OCI-LY7 (cell line): ENCODE measurements around the gene SMNDC1. TPM values are rescaled to one million over a fixed set of nuclear protein-coding genes. Genes with fewer than 3 reads are reported as not detected.

ENCODE experiments used
- BruUV-seq: library from RNA; stranded (reverse); fragments of 400-500 nt; replicated peaks from 2 replicates; lab custom pipeline; 2021; lab: Mats Ljungman, UMichigan
- CTCF ChIA-PET: fragments of 300-600 bp; sonication (Branson Sonifier 250); formaldehyde crosslinking; loops from one replicate; lab custom pipeline; 2022; ENCODE audit warnings: antibody characterized with exemption; ENCODE audit not compliant: unreplicated experiment; lab: Charles Lee
- POLR2A ChIA-PET: fragments of 300-600 bp; sonication (Branson Sonifier 250); formaldehyde crosslinking; loops from one replicate; lab custom pipeline; 2022; ENCODE audit warnings: antibody characterized with exemption; lab: Charles Lee
- DNase-seq: peaks from one replicate; pipeline ENCODE4 v3.0.0-alpha.2; 2015; ENCODE audit warnings: low spot score
- H2AFZ ChIP-seq: fragments of 200-600 bp; sonication (generic), shearing (Covaris generic); 2 replicates; pipeline ENCODE4 v1.6.1; 2014; ENCODE audit warnings: mild to moderate bottlenecking, antibody characterized with exemption, low read length, moderate library complexity
- H3K27ac ChIP-seq: fragments of 200-600 bp; sonication (generic); 2 replicates; pipeline ENCODE4 v1.5.1; 2014; ENCODE audit warnings: mixed run types, low read depth, mild to moderate bottlenecking, moderate library complexity, low read length, inconsistent platforms; ENCODE audit not compliant: poor library complexity, severe bottlenecking
- H3K36me3 ChIP-seq: fragments of 200-600 bp; sonication (generic); 2 replicates; pipeline ENCODE4 v1.6.1; 2014; ENCODE audit warnings: mild to moderate bottlenecking, antibody characterized with exemption, low read length, moderate library complexity, mixed read lengths; ENCODE audit not compliant: insufficient read depth
- H3K4me1 ChIP-seq: fragments of 200-600 bp; sonication (generic); 2 replicates; pipeline ENCODE4 v1.5.1; 2014; ENCODE audit warnings: mild to moderate bottlenecking, low read length; ENCODE audit not compliant: insufficient read depth, poor library complexity, severe bottlenecking
- H3K4me2 ChIP-seq: fragments of 200-600 bp; sonication (generic); 2 replicates; pipeline ENCODE4 v1.6.1; 2014; ENCODE audit warnings: mild to moderate bottlenecking, low read length
- H3K4me3 ChIP-seq: fragments of 200-600 bp; sonication (generic); 2 replicates; pipeline ENCODE4 v1.5.1; 2014; ENCODE audit warnings: mild to moderate bottlenecking, low read depth, low read length; ENCODE audit not compliant: poor library complexity, severe bottlenecking
- H3K79me2 ChIP-seq: fragments of 200-600 bp; sonication (generic); 2 replicates; pipeline ENCODE4 v1.6.1; 2016; ENCODE audit warnings: low read depth, mild to moderate bottlenecking, low read length, moderate library complexity, mixed read lengths; ENCODE audit not compliant: insufficient read depth
- H3K9me2 ChIP-seq: fragments of 200-600 bp; sonication (generic); 2 replicates; pipeline ENCODE4 v1.6.1; 2016; ENCODE audit warnings: mild to moderate bottlenecking, low read length, mixed read lengths; ENCODE audit not compliant: insufficient read depth
- H3K9me3 ChIP-seq: fragments of 200-600 bp; sonication (generic); 2 replicates; pipeline ENCODE4 v1.6.1; 2014; ENCODE audit warnings: mild to moderate bottlenecking, mixed run types, low read length, mixed read lengths
- H4K20me1 ChIP-seq: fragments of 200-600 bp; sonication (generic); 2 replicates; pipeline ENCODE4 v1.6.1; 2014; ENCODE audit warnings: mild to moderate bottlenecking, antibody characterized with exemption, low read length, moderate library complexity, mixed read lengths; ENCODE audit not compliant: insufficient read depth
- CTCF ChIP-seq: fragments of 200-600 bp; sonication (generic); conservative IDR thresholded peaks from 2 replicates; pipeline ENCODE4 v1.5.1; 2014; ENCODE audit warnings: mild to moderate bottlenecking, antibody characterized with exemption, low read length, moderate library complexity, mixed read lengths
- EZH2phosphoT487 ChIP-seq: fragments of 200-600 bp; sonication (generic); IDR thresholded peaks from 2 replicates; pipeline ENCODE4 v1.6.1; 2018; ENCODE audit warnings: low read depth, borderline replicate concordance, mild to moderate bottlenecking, mixed run types, antibody characterized with exemption, low read length, moderate library complexity, mixed read lengths
- intact Hi-C: fragments of 100-400 bp; cut with micrococcal nuclease; formaldehyde crosslinking; loops from one replicate; pipeline ENCODE4 v1.10.0; 2022; ENCODE audit not compliant: unreplicated experiment
- total RNA-seq, 2 experiments: library from RNA; depleted of rRNA in 1 of 2; stranded (reverse); fragments of >200 nt in 1 of 2; shearing (Covaris generic) in 1 of 2; gene quantifications; 2 replicates each; pipeline ENCODE4 v1.2.3, GENCODE V29; 2014 to 2022

SMNDC1 gene
- total RNA-seq, 2 experiments from 2014 or later: 10.0 to 52.4 TPM

DNA sequence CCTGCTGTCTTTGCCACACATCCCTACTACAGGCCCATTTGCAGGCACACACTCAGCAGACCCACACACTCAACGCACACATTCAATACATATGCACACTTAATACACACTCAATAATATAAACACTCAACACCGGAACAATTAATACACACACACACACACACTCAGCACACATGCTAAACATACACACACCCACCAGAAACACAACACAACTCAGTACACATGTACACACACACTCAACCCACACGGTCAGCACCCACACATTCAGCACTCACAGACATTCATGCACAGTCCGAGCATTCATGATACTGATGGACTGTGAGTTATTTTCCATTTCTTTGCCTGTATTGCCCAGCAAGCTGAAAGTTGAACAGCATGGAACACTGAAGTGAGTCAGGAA is 35.4 kb upstream of the SMNDC1 start:
- POLR2A ChIA-PET: interaction anchor here (0.7 to 1.4 kb wide), 4 partner anchors 16 to 367 kb away, joined by 3 to 4 read pairs (median 3); no protein-coding TSS in a partner anchor
- no TSS peak for BruUV-seq

DNA sequence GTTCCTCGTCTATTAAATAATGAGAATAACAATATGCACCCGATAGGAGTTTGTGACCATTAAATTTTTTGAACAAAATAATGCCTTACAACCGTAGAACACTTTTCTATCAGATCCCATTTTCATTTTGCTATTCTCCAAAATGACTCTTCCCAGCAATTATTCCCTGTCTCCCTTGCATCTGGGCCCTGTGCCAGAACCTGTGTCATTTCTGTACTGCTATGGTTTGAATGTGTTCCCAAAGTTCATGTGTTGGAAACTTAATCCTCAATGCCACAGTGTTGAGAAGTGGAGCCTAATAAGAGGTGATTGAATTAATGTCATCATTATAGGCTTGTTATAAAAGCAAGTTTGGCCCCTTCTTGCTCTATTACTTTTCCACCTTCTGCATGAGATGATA is 33.2 kb upstream of the SMNDC1 start:
- intact Hi-C loops: no loop called here
- Histone ChIP-seq H3K36me3 (no peaks in the 10 kb centered on the region), H3K79me2 (no peaks in the 10 kb centered on the region), H3K4me3 (no peak overlapping the region), H3K4me1 (peaks cover 14% of the 10 kb centered on the region), H2AFZ (no peak overlapping the region), H3K9me3 (no peaks in the 10 kb centered on the region), H3K27ac (no peak overlapping the region), H3K4me2 (no peak overlapping the region), H4K20me1 (no peaks in the 10 kb centered on the region), H3K9me2 (no peaks in the 10 kb centered on the region)
- ChIA-PET POLR2A (interaction anchor here (0.9 to 3.5 kb wide), 4 partner anchors 9 to 209 kb away, joined by 3 to 10 read pairs (median 3); no protein-coding TSS in a partner anchor), CTCF (no interaction called here)
- no TSS peak for BruUV-seq
- TF ChIP-seq CTCF: no peak
- no peak for DNase-seq

More for the DNA sequence above, 35.4 kb upstream of the SMNDC1 start:
- no peaks in the 10 kb centered on the region for H4K20me1 ChIP-seq
- CTCF ChIA-PET: no interaction called here
- H3K4me3 ChIP-seq: no peak overlapping the region
- intact Hi-C loops: no loop called here
- TF ChIP-seq EZH2phosphoT487 (no peak), CTCF (no peak)
- H3K4me2 ChIP-seq: no peak overlapping the region
- H3K4me1 ChIP-seq: peaks cover 23% of the 10 kb centered on the region
- DNase-seq: no peak
- no peaks in the 10 kb centered on the region for H3K9me2 ChIP-seq
- H3K36me3 ChIP-seq: no peaks in the 10 kb centered on the region
- no peaks in the 10 kb centered on the region for H3K9me3 ChIP-seq
- H3K79me2 ChIP-seq: no peaks in the 10 kb centered on the region
- peak overlapping the region; percentile 75; the same call in 1 of the 2 replicates for H2AFZ ChIP-seq
- H3K27ac ChIP-seq: no peak overlapping the region

DNA sequence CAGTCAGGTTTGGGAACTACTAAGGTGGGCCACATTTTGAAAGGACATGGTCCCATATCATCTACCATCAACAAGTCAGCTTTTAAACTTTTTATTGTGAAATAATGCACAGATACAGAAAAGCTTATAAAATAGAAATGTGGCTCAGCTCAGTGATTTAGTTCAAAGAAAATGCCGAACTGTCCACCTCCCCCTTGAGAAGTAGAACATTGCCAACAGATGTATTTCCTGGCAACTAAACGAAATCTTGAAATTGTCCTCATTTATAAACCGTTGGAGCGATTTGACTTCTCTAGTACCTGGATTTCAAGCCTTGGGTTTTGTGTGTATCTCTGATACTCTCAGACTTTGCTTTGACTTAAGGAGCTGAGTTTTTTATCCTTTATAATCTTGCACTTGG is 32.7 kb upstream of the SMNDC1 start:
- no peak overlapping the region for H2AFZ ChIP-seq

More for the DNA sequence above, 32.7 kb upstream of the SMNDC1 start:
- ChIA-PET POLR2A (interaction anchor here (0.5 to 3.5 kb wide), 5 partner anchors 9 to 209 kb away, joined by 3 to 10 read pairs (median 3); no protein-coding TSS in a partner anchor), CTCF (interaction anchor here (0.6 kb wide), 1 partner anchor 14 kb away, joined by 3 read pairs; no protein-coding TSS in a partner anchor)
- Histone ChIP-seq H3K27ac (no peak overlapping the region), H3K4me1 (peaks cover 14% of the 10 kb centered on the region), H3K4me3 (no peak overlapping the region), H3K9me2 (no peaks in the 10 kb centered on the region), H3K36me3 (no peaks in the 10 kb centered on the region), H3K4me2 (no peak overlapping the region), H3K79me2 (no peaks in the 10 kb centered on the region), H3K9me3 (no peaks in the 10 kb centered on the region), H4K20me1 (no peaks in the 10 kb centered on the region)
- no peak for DNase-seq
- no peak for TF ChIP-seq EZH2phosphoT487
- TF ChIP-seq CTCF: no peak
- no TSS peak for BruUV-seq
- intact Hi-C loops: no loop called here
